Islet of Langerhans (tissue), 1 donor: ENCODE measurements around the gene AMN1.
"Not testable (repeated sequence)": the region's sequence is repeated elsewhere in the genome, so short reads cannot be mapped to it uniquely, and the experiment has no call there.

ENCODE experiments used
- FAIRE-seq: peaks from one replicate; lab custom pipeline; 2011; peaks lifted over from hg19 to GRCh38; lab: Jason Lieb, UNC

Gene AMN1

DNA sequence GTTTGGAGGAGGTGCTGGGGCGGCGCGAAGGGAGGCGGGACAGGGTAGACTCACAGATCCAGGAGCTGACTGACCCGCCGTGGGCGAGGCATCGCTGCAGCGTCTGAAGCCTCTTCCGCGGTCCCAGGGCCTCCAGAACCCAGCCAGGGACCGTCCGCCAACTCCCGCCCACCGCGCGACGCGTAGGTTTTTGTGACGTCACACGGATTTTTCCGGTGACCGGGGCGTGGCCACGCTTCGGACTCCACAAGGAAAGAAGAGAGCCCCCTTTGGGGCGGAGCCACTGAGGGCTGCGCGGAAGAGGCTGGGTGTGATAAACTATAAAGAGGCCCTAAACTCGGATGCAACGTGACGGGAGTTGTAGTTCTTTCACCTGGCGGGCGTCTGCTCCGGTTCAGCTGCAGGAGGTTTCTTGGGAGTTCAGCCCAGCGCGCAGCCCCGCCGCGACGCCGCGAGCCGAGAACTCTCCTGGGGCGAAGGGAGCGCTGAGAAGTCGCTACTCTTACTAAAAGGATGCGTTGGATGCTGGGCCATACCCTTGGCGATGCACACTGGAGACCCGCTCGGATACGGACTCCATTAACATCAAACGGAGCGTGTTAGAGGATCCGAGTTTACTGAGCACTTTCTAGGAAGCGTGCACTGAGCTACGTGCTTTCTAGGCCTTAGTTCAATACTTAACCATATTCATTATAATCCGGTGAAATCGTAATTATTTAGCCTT is at the start of gene AMN1:
TSS of gene AMN1 (minus strand) at position 105 of the 724 bp plus-strand sequence. CDS start at position 92, 13 bp downstream.
- FAIRE-seq: peak; percentile 69

DNA sequence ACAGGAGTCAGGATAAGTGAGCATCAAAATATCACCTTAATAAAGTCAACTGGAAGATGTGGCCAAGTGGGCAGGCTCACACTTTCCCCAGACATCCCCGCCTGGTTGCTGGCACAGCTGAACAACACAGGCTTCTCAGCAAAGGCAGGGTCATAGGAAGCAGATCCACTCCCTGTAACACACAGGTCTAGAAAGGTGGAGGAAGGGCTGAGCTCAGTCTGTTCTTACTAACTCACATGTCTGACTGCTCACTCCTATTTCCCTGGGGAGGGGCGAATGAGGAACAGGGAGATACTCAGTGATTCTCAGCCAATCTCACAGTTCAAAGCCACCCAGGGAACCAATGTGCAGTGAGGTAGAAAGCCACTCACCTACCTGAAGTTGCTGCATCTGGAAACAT is 45.0 kb upstream of the AMN1 start:
- no peak for FAIRE-seq

DNA sequence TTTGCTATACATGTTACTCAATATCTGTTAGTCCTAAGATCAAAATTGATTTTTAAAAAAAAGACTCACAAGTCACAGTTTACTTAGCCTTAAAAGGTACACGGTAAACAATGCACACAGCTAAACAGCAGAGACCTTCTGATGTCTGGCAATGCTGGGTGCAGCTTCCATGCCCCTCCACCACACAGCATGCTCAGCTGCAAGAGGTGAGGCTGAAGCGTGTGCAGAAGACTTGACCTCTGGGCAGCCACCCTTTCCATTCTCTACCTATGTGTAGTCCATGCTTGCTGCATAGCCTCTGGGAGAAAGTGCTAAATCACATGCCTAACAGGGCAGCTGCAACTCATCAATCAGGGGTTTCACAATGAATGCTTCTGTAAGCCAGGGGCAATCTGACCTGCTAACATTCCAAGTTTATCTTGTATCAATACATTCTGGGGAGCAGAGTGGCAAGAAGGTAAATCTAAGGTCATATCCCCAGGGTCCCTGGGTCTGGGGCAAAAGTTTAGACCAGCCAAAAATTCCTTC is 44.5 kb upstream of the AMN1 start:
- no peak for FAIRE-seq

DNA sequence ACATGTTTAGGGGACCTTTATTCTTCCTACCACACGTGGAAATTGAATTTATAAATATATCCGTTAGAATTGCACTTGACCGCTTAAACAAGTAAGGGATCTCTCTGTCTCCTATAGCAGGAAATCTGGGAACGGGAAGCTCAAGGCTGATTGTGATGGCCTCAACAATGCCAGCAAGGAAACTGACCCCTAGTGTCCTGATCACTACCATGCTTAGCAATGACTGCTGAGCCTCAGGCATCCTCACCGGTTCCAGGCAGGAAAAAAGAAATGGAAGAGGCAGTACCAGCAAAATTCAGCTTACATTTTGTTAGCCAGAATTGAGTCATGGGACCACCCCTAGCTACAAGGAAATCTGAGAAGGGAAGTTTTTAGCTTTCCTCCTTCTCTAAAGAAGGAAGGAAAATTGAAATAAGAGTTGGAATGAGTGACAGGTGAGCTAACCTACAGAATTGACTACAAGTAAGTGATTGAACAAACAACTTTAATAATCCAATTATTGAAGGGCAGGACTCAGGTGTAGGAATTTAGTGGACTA is 43.9 kb upstream of the AMN1 start:
- no peak for FAIRE-seq

DNA sequence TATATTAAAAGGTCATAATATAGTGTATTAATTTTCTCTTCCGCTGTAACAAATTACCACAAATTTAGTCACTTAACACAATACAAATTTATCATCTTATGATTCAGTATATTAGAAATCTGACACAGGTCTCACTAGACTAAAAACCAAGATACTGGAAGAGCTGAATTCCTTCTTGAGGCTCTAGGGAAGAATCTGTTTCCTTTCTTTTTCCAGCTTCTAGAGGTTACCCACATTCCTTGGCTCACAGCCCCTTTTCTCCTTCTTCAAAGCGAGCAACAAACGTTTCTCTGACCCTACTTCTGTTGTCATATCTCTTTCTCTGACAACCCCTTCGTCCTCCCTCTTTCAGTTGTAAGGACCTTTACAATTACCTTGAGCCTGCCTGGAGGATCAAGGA is 43.4 kb upstream of the AMN1 start:
- no peak for FAIRE-seq

DNA sequence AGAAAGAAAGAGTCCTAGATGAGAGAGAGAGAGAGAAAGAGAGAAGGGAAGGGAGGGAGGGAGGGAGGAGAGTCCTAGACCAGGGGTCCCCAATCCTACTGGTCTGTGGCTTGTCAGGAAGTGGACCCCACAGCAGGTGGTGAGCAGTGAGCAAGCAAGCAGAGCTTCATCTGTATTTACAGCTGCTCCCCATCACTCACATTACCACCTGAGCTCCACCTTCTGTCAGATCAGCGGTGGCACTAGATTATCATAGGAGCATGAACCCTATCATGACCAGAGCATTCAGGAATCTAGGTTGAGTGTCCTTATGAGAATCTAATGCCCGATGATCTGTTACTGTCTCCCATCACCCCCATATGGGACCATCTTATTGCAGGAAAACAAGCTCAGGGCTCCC is 39.2 kb upstream of the AMN1 start:
- no peak for FAIRE-seq

DNA sequence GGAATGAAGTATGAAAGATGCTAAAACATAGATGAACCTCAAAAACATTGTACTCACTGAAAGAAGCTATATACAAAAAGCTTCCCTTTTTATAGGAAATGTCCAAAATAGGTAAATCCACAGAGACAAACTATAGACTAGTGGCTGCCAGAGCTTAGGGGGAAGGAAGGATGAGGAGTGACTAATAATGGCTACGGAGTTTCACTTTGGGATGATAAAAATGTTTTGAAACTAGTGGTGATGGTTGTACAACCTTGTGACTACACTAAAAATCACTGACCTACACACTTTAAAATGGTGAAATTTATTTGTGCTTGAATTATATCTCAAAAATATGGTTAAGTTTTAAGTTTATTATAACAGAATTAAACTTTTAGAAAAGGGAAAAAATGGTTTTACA is 37.1 kb upstream of the AMN1 start:
- no peak for FAIRE-seq

DNA sequence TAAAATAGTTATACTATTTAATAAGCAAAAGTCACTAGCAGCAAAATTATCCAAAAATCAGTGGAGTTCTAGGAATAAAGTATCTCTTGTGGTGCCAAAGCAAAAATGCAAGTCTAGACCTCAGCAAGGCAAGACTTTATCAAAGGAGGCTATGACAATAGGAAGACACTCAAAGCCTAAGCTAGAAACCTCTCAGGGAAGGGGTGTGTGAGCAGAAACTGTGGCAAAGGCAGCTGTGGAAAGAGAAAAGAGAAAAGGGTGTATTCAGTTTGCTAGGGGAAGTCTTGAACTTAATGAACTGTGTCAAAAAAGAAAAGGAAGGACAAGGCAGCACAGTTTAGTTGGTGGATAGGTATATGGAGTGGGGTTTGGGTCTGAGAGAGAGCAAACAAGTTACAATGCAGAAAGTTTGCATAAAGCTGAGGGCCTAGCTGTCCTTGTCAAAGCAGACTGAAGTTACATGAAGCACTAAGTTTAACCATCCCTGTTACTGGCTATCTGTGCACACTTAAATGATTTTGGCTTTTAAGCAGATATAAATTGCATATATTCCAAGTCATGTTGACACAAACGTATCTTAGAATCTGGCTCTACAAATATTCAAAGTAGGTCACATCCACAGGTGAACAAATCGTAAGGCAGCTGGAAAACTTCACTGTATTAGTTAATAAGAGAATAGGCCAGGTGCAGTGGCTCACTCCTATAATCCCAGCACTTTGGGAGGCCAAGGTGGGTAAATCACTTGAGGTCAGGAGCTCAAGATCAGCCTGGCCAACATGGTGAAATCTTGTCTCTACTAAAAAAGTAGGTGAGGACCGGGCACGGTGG is 31.0 kb upstream of the AMN1 start:
- no peak for FAIRE-seq

DNA sequence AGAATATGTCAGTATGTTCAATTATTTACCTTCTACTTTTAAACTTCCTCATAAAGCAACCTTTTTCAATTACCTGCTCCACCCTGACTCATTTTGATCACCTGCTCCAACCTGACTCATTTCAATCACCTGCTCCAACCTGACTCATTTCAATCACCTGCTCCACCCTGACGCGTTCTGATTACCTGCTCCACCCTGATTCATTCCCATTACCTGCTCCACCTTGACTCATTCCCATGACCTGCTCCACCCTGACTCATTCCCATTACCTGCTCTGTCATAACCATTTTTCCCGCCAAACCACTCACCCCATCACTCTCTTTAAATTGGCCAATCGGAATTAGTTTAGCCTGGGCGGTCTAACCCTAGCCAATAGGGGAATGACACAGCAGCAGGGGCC is 29.5 kb upstream of the AMN1 start:
- FAIRE-seq: not testable (repeated sequence)

DNA sequence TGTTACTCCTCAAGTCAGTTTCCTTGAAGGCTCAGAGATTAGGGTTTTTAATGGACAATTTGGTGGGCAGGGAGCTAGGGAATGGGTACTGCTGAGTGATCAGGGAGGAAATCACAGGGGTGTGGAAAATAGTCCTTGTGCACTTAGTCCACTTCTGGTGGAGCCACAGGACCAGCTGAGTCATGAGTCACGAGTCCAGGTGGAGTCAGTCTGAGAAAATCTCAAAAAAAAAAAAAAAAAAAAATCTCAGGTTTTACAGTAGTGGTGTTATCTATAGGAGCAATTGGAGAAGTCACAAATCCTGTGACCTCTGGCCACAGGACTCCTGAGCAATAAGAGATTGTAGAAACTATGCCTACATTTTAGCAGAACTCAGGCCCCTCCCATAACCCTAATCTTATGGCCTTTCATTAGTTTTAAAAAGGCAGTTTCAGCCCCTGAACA is 28.2 kb upstream of the AMN1 start:
- no peak for FAIRE-seq

DNA sequence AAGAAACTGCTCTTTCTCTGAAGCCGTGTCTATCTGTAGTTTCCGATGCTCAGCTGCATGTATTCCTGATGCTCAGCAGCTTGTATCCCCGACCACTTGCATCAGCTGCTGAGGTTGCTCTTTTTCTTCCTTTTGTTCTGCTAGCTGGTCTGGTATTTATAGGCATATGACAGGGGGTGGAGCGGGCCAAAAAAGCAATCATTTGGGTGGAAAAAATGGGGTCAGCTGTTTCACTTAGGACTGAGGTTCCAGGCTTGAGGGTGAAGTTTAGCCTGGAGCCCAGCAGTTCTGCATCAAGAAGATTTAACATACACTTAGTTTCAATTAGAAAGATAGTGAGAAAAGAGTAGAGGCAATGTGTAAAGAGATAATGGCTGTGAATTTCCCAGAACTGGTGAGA is 23.6 kb upstream of the AMN1 start:
- FAIRE-seq: no peak

DNA sequence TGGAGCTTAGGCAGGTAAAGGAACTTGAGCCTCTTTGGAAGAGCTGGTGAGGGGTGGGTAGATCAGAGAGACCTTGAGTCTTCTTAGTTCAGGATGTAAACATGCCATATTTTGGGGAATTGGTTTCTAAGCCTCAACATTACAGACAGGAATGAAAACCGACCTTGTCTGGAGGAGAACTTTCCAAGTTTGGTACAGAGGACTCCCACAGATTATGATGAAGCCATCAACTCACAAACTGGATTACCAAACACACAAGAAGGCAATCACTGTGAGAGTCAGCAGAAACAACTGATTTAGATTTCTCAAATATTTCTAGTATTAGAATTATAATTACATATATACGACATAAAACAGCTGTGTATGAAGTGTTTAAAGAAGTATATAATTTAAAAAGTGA is 22.3 kb upstream of the AMN1 start:
- FAIRE-seq: no peak

DNA sequence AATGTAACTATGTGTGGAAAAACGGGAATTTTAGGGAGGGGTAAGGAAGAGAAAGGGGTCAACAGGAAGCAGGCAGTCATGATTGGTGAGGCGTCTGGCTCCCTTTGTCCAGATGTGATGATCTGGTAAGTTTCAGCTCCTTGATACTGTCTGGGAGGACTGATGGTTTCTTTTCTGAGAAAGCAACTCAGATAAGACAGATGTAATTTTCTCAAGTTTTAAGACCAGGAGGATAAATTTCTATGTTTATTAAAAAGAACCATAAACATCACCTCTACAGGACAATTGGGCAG is 21.9 kb upstream of the AMN1 start:
- no peak for FAIRE-seq

DNA sequence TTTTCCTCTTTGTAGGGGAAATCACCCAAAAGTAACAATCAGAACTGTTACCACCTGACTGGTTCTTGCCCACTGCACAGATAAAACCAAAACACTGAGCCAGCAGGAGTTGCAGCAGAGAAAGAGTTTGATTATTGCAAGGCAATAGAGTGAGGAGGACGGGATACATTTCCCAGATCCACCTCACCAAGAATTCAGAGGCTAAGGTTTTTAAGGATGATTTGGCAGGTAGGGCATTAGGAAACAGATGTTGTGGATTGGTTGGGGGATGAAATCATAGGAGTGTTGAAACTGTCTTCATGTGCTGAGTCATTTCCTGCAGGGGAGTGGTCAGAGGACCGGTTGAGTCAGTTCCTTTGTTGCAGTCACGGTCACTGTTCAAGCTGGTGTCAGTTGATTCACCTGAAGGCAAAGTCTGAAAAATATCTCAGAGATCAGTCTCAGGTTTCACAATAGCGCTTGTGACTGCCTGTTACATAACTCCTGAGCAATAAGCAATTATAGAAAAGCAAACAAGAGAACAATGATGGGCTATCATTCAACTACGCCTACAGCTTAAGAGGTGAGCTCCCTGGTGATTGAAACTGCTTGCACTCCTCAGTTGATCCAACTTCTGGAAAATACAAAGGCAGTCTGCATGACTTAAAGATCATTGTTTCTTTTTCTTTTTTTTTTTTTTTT is 20.3 kb upstream of the AMN1 start:
- FAIRE-seq: peak; percentile 79

DNA sequence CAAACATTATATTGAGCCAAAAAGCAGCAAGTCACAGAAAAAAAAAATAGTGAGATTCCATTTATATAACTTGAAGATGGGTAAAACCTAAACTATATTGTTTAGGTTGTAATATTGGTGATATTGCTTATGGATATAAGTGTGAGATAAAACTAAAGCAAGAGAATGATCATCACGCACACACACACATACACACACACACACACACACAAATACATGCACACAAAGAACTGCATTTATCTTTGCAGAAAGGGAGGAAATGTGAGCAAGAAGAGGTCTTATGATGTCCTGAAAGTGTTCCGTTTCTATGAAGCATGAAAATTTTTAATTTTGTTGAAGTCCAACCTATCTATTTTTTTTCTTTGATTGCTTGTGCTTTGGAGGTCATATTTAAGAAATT is 16.4 kb upstream of the AMN1 start:
- FAIRE-seq: no peak

DNA sequence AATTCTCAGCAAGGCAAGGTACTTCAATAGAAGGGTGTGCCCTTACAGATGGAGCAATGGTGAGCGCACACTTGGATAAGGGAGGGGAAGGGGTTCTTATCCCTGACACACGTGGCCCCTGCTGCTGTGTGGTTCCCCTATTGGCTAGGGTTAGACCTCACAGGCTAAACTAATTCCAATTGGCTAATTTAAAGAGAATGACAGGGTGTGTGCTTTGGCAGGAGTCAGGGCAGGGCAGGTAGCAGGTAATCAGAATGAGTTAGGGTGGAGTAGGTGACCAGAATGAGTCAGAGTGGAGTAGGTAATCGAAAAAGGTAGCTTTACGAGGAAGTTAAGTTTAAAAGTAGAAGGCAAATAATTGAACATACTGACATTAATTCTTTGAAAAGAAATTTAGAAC is 15.5 kb upstream of the AMN1 start:
- not testable (repeated sequence) for FAIRE-seq

DNA sequence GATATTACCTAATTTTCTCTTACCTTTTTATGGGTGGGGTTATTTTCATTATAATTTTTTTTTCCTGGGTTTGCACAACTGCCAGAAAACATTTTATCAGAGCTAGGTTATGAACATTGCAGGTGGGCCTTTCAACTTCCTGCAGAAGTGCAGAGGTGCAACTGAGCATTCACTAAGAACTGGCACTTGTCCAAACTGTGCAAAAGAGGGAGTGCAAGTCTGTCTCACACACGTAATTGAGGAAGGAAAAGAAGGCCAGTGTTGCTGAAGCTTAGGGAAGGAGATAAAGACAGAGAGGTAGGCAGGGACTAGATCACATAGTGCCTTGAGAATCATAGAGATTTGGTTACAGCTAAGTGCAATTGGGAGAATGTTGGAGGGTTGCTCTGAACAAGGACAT is 14.1 kb upstream of the AMN1 start:
- FAIRE-seq: no peak

DNA sequence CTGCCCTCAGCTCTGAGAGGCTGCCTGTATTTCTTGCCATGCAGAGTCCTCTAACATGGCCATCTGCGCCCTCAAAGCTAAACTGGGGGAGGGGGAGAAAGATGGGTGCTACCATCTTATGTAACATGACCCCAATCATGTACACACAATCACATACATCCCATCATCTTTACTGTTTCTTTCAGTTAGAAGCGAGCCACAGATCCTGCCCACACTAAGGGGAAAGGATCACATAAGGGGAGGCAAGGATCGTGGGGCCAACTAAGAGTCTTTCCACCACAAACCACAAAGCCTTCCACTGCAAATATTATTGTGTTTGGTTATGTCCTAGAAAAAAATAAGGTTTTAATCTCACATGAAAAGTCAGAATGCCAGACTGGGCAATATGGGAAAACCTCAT is 11.8 kb upstream of the AMN1 start:
- no peak for FAIRE-seq

DNA sequence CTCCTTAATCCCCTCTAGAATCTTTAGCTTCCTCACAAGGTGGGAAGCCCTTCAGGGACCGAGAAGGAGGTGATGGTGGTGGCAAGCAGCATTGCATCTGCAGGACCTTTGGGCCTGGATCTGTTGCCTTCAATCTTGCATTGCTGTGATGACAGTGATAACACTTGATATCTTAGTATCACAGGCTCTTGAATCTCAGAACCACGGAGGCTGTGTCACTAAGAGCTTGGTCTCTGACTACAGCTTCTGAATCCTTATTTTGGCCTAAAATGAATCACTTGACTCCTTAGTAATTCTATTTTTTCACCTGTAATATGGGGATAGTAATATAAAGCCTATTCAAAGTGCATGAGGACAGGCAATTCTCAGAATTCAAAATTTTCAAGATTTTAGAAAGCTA is 8.9 kb upstream of the AMN1 start:
- FAIRE-seq: no peak

DNA sequence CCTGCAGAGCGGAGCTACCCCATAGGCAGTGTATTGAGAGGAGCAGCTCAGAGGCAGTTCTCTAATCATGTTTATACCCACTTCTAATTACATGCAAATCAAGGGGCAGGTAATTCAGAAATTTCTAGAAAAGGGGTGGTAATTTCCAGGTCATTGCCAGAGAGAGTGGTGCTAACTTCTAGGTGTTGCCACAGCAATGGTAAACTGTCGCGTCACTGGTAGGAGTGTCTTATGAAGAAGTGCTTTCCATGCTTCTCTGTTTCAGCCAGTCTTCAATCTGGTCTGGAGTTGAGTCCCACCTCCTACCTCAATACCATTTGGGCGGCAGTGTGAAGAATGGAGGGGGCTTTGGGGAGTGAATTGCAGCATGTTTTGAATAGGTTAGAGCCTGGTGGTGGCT is 8.5 kb upstream of the AMN1 start:
- no peak for FAIRE-seq

DNA sequence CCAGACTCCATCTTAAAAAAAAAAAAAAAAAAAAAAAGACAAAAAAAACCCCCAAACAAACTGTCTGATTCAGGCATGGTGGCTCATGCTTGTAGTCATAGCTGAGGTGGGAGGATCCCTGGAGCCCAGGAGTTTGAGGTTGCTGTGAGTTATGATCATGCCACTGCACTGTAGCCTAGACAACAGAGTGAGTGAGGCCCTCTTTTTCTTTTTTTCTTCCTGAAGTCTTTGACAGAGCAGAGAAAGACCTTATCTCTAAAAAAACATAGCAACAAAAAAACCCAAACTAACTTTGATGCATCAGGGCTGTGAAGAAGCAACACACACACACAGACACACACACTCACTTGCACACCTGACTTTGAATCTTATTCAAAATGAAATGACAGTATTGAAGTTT is 7.7 kb upstream of the AMN1 start:
- no peak for FAIRE-seq

DNA sequence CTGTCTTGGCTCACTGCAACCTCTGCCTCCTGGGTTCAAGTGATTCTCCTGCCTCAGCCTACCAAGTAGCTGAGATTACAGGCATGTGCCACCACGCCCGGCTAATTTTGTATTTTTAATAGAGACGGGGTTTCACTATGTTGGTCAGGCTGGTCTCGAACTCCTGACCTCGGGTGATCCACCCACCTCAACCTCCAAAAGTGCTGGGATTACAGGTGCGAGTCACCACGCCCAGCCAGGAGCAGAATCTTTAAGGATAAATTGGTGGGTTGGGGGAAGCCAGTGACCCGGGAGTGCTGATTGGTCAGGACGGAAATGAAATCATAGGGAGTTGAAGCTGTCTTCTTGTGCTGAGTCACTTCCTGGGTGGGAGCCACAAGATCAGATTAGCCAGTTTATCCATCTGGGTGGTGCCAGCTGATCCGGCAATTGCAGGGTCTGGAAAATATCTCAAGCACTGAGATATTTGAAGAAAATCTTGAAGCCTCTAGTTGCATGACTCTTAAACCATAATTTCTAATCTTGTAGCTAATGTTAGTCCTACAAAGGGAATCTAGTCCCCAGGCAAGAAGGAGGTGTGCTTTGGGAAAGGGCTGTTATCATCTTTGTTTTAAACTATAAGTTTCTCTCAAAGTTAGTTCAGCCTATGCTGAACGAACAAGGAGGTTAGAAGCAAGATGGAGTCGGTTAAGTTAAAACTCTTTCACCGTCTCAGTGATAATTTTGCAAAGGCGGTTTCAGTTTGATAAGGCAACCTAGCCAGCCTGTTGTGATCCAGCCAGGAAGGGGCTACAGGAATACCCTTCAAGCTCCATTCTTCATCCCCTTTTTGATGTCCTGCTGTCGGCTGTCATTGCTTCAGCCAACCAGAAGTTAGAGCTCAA is 5.0 kb upstream of the AMN1 start:
- not testable (repeated sequence) for FAIRE-seq
